ENCODE measurements around the gene DLG4. TPM values are rescaled to one million over a fixed set of nuclear protein-coding genes. Genes with fewer than 3 reads are reported as not detected.

The DLG4 gene
- total RNA-seq, 1 experiment from 2014 or later: 59.7 TPM

DNA sequence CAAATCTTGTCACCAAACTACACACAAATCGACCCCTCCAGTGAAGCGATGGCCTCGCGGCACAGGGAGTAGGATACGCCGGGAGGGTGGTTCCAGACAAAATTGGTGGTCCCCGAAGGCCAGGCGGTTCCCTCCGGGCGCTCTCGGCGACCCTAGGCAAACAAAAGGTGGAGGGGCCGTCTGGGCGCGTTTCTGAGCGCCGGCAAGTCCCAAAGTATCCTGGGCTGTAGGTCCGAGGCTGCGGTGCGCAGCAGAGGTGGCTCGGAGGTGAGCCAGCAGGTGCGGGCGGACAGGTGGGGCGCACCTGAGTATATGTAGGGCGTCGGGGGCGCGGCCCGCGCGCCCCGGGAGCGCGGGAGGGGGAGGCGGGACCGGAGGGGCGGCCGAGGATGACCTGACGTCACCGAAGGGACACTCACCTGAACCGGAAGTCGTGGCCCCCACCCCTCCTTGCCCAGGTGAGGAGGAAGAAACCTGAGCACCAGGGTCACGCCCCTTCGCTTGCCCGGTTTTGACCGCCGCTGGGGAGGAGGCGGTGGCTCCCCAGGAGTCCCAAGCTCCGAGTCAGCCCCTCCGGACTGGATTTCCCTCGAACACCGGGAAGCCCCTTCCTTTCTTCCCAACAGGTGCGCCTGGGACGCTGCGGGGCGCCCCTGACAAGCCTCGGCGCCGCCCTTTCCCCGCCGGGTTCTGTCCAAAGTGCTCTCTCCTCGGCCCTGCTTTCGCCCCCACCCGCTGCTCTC, 42.7 kb upstream of the DLG4 start, which contains the start of gene CLDN7 (continued):
- TF ChIP-seq, protein P1, sequence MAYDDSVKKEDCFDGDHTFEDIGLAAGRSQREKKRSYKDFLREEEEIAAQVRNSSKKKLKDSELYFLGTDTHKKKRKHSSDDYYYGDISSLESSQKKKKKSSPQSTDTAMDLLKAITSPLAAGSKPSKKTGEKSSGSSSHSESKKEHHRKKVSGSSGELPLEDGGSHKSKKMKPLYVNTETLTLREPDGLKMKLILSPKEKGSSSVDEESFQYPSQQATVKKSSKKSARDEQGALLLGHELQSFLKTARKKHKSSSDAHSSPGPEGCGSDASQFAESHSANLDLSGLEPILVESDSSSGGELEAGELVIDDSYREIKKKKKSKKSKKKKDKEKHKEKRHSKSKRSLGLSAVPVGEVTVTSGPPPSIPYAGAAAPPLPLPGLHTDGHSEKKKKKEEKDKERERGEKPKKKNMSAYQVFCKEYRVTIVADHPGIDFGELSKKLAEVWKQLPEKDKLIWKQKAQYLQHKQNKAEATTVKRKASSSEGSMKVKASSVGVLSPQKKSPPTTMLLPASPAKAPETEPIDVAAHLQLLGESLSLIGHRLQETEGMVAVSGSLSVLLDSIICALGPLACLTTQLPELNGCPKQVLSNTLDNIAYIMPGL (CRISPR knock-in tag; IDR thresholded peaks at IDR 0.05): 0 out of 2 replicates have a peak, but pooled peaks have one; percentile 35
- TF ChIP-seq ZNF317 (CRISPR knock-in tag; IDR thresholded peaks at IDR 0.05; ENCODE audit: borderline replicate concordance, low read depth) (no peak), ETV6 (CRISPR knock-in tag; IDR thresholded peaks at IDR 0.05) (0 out of 2 replicates have a peak, but pooled peaks have one; percentile 32)

DNA sequence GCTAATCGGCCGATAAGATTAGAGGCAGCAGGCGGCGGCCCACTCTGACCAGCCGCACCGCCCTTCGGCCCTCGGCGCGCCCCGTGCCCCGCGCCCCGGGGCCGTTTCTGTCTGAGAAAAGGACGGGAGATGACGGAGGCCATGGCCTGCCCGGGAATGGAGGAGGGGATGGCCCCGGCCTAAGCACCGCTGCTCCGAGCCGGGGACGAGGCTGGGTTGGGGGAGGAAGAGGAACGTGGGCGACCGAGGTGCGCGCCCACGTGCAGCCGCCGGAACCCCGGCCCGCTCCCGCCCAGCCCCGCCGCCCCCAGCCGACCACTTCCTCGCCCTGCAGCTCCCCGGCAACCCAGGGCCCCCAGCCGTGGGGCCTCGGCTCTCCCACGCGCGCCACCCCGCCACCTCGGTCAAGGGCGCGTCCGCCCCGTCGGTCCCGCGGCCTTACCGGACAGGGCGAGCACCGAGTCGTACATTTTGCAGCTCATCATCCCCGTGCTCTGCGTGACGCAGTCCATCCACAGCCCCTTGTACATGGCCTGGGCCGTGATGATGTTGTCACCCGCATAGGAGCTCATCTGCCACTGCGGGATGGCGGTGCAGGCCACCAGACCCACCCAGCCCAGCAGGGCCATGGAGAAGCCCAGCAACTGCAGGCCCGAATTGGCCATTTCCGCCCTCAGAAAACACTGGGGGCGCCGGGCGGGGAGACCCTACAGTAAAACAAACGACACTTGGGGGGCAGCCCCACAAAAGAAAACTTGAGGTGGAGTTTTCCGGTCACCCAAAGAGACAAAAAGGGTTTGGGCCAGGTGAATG, 41.9 kb upstream of the DLG4 start:
- DNase-seq (ENCODE audit: low spot score): peak; percentile 27
- Mint-ChIP-seq H3K27ac (peak overlapping the region; percentile 99), H3K27me3 (ENCODE audit: low read depth) (no peaks in the 10 kb centered on the region), H3K4me1 (peaks cover 23% of the 10 kb centered on the region), H3K4me3 (peak overlapping the region; percentile 98), H3K36me3 (peaks cover 9% of the 10 kb centered on the region), H3K9me3 (no peaks in the 10 kb centered on the region)
- CTCF ChIA-PET: interaction anchor here (1.1 to 1.4 kb wide), 2 partner anchors 13 to 19 kb away, joined by 3 to 4 read pairs; no protein-coding TSS in a partner anchor
- no peak for ATAC-seq
- POLR2A ChIA-PET: interaction anchor here (1.0 kb wide), 2 partner anchors 10 to 19 kb away, joined by 5 to 6 read pairs; partner anchors contain the start of genes CTDNEP1 and GABARAP
- TF ChIP-seq, protein P2, sequence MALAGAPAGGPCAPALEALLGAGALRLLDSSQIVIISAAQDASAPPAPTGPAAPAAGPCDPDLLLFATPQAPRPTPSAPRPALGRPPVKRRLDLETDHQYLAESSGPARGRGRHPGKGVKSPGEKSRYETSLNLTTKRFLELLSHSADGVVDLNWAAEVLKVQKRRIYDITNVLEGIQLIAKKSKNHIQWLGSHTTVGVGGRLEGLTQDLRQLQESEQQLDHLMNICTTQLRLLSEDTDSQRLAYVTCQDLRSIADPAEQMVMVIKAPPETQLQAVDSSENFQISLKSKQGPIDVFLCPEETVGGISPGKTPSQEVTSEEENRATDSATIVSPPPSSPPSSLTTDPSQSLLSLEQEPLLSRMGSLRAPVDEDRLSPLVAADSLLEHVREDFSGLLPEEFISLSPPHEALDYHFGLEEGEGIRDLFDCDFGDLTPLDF (CRISPR knock-in tag; IDR thresholded peaks at IDR 0.05): 0 out of 2 replicates have a peak, but pooled peaks have one; percentile 6
- TF ChIP-seq, protein P3, sequence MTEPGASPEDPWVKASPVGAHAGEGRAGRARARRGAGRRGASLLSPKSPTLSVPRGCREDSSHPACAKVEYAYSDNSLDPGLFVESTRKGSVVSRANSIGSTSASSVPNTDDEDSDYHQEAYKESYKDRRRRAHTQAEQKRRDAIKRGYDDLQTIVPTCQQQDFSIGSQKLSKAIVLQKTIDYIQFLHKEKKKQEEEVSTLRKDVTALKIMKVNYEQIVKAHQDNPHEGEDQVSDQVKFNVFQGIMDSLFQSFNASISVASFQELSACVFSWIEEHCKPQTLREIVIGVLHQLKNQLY (CRISPR knock-in tag; IDR thresholded peaks at IDR 0.05): no peak
- TF ChIP-seq IRF2 (CRISPR knock-in tag; IDR thresholded peaks at IDR 0.05; ENCODE audit: borderline replicate concordance, low read depth): 0 out of 2 replicates have a peak, but pooled peaks have one; percentile 52
- TF ChIP-seq, protein P4, sequence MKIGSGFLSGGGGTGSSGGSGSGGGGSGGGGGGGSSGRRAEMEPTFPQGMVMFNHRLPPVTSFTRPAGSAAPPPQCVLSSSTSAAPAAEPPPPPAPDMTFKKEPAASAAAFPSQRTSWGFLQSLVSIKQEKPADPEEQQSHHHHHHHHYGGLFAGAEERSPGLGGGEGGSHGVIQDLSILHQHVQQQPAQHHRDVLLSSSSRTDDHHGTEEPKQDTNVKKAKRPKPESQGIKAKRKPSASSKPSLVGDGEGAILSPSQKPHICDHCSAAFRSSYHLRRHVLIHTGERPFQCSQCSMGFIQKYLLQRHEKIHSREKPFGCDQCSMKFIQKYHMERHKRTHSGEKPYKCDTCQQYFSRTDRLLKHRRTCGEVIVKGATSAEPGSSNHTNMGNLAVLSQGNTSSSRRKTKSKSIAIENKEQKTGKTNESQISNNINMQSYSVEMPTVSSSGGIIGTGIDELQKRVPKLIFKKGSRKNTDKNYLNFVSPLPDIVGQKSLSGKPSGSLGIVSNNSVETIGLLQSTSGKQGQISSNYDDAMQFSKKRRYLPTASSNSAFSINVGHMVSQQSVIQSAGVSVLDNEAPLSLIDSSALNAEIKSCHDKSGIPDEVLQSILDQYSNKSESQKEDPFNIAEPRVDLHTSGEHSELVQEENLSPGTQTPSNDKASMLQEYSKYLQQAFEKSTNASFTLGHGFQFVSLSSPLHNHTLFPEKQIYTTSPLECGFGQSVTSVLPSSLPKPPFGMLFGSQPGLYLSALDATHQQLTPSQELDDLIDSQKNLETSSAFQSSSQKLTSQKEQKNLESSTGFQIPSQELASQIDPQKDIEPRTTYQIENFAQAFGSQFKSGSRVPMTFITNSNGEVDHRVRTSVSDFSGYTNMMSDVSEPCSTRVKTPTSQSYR (CRISPR knock-in tag; IDR thresholded peaks at IDR 0.05): no peak
- TF ChIP-seq FOXK1 (CRISPR knock-in tag; IDR thresholded peaks at IDR 0.05): peak; percentile 13; the same call in 1 of the 2 replicates
- TF ChIP-seq, protein P5, sequence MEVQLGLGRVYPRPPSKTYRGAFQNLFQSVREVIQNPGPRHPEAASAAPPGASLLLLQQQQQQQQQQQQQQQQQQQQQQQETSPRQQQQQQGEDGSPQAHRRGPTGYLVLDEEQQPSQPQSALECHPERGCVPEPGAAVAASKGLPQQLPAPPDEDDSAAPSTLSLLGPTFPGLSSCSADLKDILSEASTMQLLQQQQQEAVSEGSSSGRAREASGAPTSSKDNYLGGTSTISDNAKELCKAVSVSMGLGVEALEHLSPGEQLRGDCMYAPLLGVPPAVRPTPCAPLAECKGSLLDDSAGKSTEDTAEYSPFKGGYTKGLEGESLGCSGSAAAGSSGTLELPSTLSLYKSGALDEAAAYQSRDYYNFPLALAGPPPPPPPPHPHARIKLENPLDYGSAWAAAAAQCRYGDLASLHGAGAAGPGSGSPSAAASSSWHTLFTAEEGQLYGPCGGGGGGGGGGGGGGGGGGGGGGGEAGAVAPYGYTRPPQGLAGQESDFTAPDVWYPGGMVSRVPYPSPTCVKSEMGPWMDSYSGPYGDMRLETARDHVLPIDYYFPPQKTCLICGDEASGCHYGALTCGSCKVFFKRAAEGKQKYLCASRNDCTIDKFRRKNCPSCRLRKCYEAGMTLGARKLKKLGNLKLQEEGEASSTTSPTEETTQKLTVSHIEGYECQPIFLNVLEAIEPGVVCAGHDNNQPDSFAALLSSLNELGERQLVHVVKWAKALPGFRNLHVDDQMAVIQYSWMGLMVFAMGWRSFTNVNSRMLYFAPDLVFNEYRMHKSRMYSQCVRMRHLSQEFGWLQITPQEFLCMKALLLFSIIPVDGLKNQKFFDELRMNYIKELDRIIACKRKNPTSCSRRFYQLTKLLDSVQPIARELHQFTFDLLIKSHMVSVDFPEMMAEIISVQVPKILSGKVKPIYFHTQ (CRISPR knock-in tag; IDR thresholded peaks at IDR 0.05): 0 out of 2 replicates have a peak, but pooled peaks have one; percentile 16
- TF ChIP-seq, protein P6, sequence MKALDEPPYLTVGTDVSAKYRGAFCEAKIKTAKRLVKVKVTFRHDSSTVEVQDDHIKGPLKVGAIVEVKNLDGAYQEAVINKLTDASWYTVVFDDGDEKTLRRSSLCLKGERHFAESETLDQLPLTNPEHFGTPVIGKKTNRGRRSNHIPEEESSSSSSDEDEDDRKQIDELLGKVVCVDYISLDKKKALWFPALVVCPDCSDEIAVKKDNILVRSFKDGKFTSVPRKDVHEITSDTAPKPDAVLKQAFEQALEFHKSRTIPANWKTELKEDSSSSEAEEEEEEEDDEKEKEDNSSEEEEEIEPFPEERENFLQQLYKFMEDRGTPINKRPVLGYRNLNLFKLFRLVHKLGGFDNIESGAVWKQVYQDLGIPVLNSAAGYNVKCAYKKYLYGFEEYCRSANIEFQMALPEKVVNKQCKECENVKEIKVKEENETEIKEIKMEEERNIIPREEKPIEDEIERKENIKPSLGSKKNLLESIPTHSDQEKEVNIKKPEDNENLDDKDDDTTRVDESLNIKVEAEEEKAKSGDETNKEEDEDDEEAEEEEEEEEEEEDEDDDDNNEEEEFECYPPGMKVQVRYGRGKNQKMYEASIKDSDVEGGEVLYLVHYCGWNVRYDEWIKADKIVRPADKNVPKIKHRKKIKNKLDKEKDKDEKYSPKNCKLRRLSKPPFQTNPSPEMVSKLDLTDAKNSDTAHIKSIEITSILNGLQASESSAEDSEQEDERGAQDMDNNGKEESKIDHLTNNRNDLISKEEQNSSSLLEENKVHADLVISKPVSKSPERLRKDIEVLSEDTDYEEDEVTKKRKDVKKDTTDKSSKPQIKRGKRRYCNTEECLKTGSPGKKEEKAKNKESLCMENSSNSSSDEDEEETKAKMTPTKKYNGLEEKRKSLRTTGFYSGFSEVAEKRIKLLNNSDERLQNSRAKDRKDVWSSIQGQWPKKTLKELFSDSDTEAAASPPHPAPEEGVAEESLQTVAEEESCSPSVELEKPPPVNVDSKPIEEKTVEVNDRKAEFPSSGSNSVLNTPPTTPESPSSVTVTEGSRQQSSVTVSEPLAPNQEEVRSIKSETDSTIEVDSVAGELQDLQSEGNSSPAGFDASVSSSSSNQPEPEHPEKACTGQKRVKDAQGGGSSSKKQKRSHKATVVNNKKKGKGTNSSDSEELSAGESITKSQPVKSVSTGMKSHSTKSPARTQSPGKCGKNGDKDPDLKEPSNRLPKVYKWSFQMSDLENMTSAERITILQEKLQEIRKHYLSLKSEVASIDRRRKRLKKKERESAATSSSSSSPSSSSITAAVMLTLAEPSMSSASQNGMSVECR (CRISPR knock-in tag; IDR thresholded peaks at IDR 0.05; ENCODE audit: borderline replicate concordance): peak; percentile 79
- TF ChIP-seq, protein P7, sequence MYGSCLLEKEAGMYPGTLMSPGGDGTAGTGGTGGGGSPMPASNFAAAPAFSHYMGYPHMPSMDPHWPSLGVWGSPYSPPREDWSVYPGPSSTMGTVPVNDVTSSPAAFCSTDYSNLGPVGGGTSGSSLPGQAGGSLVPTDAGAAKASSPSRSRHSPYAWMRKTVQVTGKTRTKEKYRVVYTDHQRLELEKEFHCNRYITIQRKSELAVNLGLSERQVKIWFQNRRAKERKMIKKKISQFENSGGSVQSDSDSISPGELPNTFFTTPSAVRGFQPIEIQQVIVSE (CRISPR knock-in tag; IDR thresholded peaks at IDR 0.05; ENCODE audit: borderline replicate concordance): no peak
- TF ChIP-seq, protein P8, sequence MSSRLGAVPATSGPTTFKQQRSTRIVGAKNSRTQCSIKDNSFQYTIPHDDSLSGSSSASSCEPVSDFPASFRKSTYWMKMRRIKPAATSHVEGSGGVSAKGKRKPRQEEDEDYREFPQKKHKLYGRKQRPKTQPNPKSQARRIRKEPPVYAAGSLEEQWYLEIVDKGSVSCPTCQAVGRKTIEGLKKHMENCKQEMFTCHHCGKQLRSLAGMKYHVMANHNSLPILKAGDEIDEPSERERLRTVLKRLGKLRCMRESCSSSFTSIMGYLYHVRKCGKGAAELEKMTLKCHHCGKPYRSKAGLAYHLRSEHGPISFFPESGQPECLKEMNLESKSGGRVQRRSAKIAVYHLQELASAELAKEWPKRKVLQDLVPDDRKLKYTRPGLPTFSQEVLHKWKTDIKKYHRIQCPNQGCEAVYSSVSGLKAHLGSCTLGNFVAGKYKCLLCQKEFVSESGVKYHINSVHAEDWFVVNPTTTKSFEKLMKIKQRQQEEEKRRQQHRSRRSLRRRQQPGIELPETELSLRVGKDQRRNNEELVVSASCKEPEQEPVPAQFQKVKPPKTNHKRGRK (CRISPR knock-in tag; IDR thresholded peaks at IDR 0.05; ENCODE audit: borderline replicate concordance): no peak
